Left ventricle myocardium inferior (tissue), 1 donor: ENCODE results near the gene MRPL37. TPM values are rescaled to one million over a fixed set of nuclear protein-coding genes. Genes with fewer than 3 reads are reported as not detected.

Experiments
- DNase-seq: peaks from one replicate; pipeline ENCODE4 v3.0.0-alpha.2; 2020
- H3K27ac ChIP-seq: fragments of 200-600 bp; replicated peaks from 2 replicates; pipeline ENCODE4 v1.8.0; 2021
- H3K27me3 ChIP-seq: fragments of 200-600 bp; 2 replicates; pipeline ENCODE4 v1.8.0; 2021; ENCODE audit warnings: low read depth
- H3K36me3 ChIP-seq: fragments of 200-600 bp; 2 replicates; pipeline ENCODE4 v1.8.0; 2021
- H3K4me1 ChIP-seq: fragments of 200-600 bp; 2 replicates; pipeline ENCODE4 v1.8.0; 2021
- H3K4me3 ChIP-seq: fragments of 200-600 bp; 2 replicates; pipeline ENCODE4 v1.8.0; 2021; ENCODE audit warnings: mild to moderate bottlenecking, moderate library complexity
- H3K9me3 ChIP-seq: fragments of 200-600 bp; replicated peaks from 2 replicates; pipeline ENCODE4 v1.8.0; 2021
- intact Hi-C: fragments of 100-400 bp; cut with micrococcal nuclease; formaldehyde crosslinking; loops from one replicate; pipeline ENCODE4 v1.11.0; 2022
- total RNA-seq: library from RNA; stranded (reverse); fragmentation: NEBNext Ultra II Directional; extraction: Animal tissue kit (Norgen Biotek cat#: 25700); gene quantifications from one replicate; pipeline ENCODE4 v1.2.1, GENCODE V29; 2021
- TF ChIP-seq, protein P1 (sequence below): fragments of 200-600 bp; IDR thresholded peaks from 2 replicates; pipeline ENCODE4 v1.8.0; 2021; ENCODE audit warnings: antibody characterized with exemption, mild to moderate bottlenecking, borderline replicate concordance
- donor health status: DM: no; HTN: yes; CAD: no; lungs with severe emphysema.

MRPL37 gene
- total RNA-seq, 1 donor from 2014 or later, result 78.3 TPM

DNA sequence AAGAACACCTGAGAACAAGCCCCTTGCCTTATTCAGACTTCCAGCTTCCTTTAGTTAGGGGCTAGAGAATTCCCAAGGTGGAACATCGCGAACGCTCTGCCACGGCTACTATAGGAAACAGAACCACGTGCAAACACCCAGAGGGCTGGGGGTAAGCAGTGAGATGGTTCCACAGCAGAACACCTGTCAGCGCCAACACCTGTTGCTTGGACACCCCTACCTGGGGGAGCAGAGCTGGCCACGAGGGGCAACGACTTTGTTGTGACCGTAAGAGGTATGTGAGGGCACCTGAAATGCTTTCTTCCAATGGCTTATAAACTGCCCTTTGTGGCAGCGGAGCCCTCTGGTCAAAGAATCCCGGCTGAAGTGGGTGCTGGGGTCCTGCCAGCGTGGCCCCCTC lies 50.7 kb downstream of the MRPL37 start:
- TF ChIP-seq, protein P1, sequence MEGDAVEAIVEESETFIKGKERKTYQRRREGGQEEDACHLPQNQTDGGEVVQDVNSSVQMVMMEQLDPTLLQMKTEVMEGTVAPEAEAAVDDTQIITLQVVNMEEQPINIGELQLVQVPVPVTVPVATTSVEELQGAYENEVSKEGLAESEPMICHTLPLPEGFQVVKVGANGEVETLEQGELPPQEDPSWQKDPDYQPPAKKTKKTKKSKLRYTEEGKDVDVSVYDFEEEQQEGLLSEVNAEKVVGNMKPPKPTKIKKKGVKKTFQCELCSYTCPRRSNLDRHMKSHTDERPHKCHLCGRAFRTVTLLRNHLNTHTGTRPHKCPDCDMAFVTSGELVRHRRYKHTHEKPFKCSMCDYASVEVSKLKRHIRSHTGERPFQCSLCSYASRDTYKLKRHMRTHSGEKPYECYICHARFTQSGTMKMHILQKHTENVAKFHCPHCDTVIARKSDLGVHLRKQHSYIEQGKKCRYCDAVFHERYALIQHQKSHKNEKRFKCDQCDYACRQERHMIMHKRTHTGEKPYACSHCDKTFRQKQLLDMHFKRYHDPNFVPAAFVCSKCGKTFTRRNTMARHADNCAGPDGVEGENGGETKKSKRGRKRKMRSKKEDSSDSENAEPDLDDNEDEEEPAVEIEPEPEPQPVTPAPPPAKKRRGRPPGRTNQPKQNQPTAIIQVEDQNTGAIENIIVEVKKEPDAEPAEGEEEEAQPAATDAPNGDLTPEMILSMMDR, result no peak
- Histone ChIP-seq H3K36me3 (peaks cover 15% of the 10 kb centered on the region), H3K27me3 (no peaks in the 10 kb centered on the region), H3K4me1 (peaks cover 54% of the 10 kb centered on the region), H3K4me3 (no peak overlapping the region), H3K27ac (no peak overlapping the region), H3K9me3 (no peaks in the 10 kb centered on the region)
- intact Hi-C loops, result no loop called here
- no peak for DNase-seq

DNA sequence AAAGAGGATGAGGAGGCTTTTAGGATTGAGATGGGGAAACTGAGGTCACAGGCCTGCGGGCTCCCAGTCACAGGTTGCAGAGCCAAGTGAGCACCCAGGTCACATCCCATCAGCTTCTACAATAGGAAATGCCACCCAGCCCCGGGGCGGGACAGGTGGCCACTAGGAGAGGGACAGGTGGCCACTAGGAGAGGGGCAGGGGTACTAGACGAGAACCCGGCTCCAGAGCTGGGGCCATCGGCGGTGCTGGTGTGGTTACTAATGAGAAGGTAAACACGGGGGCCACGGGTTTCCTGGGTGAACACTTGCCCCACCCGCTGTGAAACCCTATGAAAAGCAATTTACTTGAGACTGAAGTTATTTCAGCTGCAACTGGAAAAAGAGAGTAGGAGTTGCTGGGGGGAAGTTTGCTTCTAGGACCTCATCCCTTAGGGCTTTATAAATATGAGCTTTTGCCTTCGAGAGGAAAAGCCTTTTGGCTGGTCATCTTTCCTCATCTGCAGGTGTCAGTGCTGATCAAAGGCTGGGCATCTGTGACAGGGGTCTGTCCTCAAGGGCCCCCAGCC lies 52.5 kb downstream of the MRPL37 start:
- peaks cover 36% of the 10 kb centered on the region for H3K4me1 ChIP-seq
- intact Hi-C loops, result no loop called here
- DNase-seq, result no peak
- TF ChIP-seq, protein P1, result no peak
- H3K36me3 ChIP-seq, result peaks cover 15% of the 10 kb centered on the region
- H3K27me3 ChIP-seq, result no peaks in the 10 kb centered on the region
- no peak overlapping the region for H3K4me3 ChIP-seq
- no peak overlapping the region for H3K27ac ChIP-seq
- no peaks in the 10 kb centered on the region for H3K9me3 ChIP-seq

DNA sequence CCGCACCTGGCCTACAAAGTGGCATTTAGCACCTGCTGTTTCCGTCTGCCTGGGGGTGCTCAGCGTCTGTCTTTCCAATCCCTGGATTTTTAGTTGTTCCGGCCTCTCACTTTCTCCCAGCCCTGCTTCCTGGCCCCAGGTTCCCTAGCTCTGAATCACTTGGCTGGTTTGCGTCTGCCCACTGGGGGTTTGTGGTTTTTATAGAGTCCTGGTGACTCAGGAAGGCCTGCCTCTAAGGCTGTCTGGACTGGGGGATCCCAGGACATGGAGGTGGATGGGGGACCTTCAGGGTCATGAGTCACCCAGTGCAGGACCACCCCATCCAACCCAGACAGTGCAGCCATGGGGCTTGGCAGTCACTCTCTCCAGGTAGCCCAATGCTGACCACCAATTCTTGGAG lies 53.5 kb downstream of the MRPL37 start:
- Histone ChIP-seq H3K4me1 (peaks cover 27% of the 10 kb centered on the region), H3K9me3 (no peaks in the 10 kb centered on the region), H3K27me3 (no peaks in the 10 kb centered on the region), H3K27ac (no peak overlapping the region), H3K36me3 (peaks cover 15% of the 10 kb centered on the region), H3K4me3 (no peak overlapping the region)
- no peak for DNase-seq
- TF ChIP-seq, protein P1, result no peak
- intact Hi-C loops, result no loop called here

DNA sequence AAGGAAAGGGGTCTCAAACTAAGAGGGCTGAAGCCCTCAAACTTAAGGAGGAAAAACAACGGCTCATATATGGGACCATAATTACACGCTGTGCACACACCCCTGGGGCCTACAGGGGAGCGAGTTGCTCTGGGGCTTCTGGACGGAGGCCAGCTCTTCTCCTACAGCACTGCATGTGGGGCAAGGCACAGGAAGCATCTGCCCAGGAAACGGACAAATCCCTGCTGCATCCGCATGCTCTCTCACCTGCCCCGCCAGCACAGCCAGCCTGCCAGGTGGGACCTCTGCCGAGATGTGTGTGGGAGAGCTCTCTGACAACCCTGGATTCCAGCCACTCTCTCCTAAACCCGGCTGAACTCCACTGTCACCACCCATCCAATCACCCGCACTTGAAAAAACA lies 54.1 kb downstream of the MRPL37 start:
- peaks cover 27% of the 10 kb centered on the region for H3K4me1 ChIP-seq
- no peak overlapping the region for H3K4me3 ChIP-seq
- TF ChIP-seq, protein P1, result no peak
- no peaks in the 10 kb centered on the region for H3K9me3 ChIP-seq
- no peak for DNase-seq
- no peaks in the 10 kb centered on the region for H3K27me3 ChIP-seq
- H3K27ac ChIP-seq, result no peak overlapping the region
- intact Hi-C loops, result no loop called here
- peaks cover 15% of the 10 kb centered on the region for H3K36me3 ChIP-seq

DNA sequence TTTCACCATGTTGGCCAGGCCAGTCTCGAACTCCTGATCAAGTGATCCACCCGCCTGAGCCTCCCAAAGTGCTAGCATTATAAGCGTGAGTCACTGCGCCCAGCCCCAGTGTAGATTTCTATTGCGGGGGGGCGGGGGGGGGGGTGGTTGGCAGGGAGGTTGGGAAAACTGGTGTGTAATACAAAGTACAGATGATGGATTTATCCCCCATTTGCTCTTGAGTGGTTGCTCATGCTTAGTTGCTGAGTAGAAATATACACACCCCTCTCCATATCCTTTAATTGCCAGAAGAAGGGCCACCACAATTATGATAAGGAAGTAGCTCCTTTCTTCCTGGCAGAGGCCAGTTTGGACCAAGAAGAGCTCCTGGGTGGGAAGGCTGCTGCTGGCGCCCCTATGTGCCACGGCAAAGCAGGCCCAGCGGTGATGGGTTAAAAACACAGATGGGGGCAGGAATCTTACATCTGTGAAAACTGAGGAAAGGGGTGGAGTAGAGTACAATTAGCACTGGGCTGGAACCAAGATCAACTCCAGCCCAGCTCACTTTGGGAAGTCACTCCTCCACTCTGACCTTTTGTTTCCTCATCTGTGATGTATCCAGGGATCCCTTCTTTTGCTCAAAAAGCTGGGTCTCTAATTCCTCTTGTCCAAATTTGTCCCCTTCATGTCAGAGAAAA lies 55.2 kb downstream of the MRPL37 start:
- no peaks in the 10 kb centered on the region for H3K9me3 ChIP-seq
- no peak overlapping the region for H3K27ac ChIP-seq
- TF ChIP-seq, protein P1, result no peak
- no peak for DNase-seq
- H3K27me3 ChIP-seq, result no peaks in the 10 kb centered on the region
- H3K4me3 ChIP-seq, result no peak overlapping the region
- peaks cover 19% of the 10 kb centered on the region for H3K4me1 ChIP-seq
- intact Hi-C loops, result no loop called here
- H3K36me3 ChIP-seq, result peaks cover 15% of the 10 kb centered on the region
